ENCODE data around the gene TM7SF2.

TM7SF2 gene

DNA sequence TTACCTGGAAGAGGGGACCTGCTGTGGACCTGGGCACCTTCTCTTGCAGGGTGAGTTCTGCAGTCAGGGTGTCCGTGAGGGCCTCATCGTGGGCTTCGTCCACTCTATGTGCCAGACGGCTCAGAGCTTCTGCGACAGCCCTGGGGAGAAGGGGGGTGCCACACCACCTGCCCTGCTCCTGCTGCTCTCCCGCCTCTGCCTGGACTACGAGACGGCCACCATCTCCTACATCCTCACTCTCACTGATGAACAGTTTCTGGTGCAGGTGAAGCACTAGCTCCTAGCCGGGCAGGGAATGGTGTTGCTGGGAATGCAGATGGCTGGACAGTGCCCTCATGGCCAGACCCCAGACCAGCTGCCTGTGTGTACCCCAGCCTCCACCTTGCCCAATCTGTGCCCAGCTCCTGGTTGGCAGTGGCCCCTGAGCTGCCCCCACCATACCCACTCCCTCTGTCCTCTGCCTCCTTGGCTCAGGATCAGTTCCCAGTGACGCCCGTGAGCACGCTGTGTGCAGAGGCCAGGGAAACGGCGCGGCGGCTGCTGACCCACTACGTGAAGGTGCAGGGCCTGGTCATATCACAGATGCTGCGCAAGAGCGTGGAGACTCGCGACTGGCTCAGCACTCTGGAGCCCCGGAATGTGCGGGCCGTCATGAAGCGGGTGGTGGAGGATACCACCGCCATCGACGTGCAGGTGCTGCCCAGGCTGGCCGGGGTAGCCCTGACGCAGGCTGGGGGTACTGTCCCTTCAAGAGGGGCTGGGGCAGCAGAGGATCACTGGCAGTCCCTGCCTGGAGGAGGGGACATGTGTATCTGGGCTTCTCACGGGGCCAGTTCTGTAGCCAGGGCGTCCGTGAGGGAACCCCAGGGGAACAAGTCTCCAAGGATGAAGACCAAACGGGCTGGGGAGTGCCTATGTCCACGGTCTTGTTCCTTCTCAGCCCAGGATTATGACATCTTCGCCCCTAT, 2.2 kb upstream of the TM7SF2 start:
- DNase-seq (no peak), ATAC-seq (ENCODE audit: insufficient read depth, low read depth) (no peak)
- peaks cover 33% of the 10 kb centered on the region for H4K20me1 ChIP-seq (ENCODE audit: insufficient read depth, low read length)
- H3K4me3 ChIP-seq (ENCODE audit: low read depth in 1 of 2, low read length in 2 of 2), result no peak overlapping the region
- H2AFZ ChIP-seq (ENCODE audit: low read depth, low read length), result no peak overlapping the region
- H3K79me2 ChIP-seq (ENCODE audit: insufficient read depth, low read length), result peaks cover 43% of the 10 kb centered on the region
- H3K36me3 ChIP-seq (ENCODE audit: insufficient read depth, low read length), result peaks cover 57% of the 10 kb centered on the region
- no peaks in the 10 kb centered on the region for H3K9me3 ChIP-seq (ENCODE audit: insufficient read depth, low read length, severe bottlenecking)
- H3K27ac ChIP-seq (ENCODE audit: low read length), result no peak overlapping the region
- H3K27me3 ChIP-seq (ENCODE audit: insufficient read depth, low read length, poor library complexity), result no peaks in the 10 kb centered on the region
- TF ChIP-seq CTCF (IDR thresholded peaks at IDR 0.05; ENCODE audit: borderline replicate concordance, extremely low read depth, low read length, poor library complexity, severe bottlenecking) (no peak), EZH2 (IDR thresholded peaks at IDR 0.05; ENCODE audit: borderline replicate concordance, low read depth, low read length, severe bottlenecking) (no peak)
- peaks cover 40% of the 10 kb centered on the region for H3K4me1 ChIP-seq (ENCODE audit: insufficient read depth, low read length)
- H3K9ac ChIP-seq (ENCODE audit: low read depth, low read length), result no peak overlapping the region
- H3K4me2 ChIP-seq (ENCODE audit: insufficient read depth, low read length), result no peak overlapping the region

DNA sequence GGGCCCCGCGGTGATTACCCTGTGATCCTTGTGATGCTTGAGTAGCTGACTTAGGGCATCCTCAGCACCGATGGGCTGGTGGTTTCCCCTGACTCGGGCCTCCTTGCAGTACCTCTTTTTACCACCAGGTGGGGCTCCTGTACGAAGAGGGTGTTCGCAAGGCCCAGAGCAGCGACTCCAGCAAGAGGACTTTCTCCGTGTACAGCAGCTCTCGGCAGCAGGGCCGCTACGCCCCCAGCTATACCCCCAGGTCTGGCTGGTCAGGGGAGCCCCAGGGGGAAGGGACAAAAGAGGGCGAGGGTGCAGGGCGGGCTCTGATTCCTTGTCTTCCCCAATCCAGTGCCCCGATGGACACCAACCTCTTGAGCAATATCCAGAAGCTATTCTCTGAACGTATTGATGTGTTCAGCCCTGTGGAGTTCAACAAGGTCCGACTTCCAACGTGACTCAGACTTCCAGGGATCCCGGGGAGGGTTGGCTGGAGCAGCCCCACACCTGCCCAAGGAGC, 1.3 kb upstream of the TM7SF2 start:
- H4K20me1 ChIP-seq (ENCODE audit: insufficient read depth, low read length), result peaks cover 33% of the 10 kb centered on the region
- H3K4me1 ChIP-seq (ENCODE audit: insufficient read depth, low read length), result peaks cover 49% of the 10 kb centered on the region
- H3K36me3 ChIP-seq (ENCODE audit: insufficient read depth, low read length), result peaks cover 60% of the 10 kb centered on the region
- H2AFZ ChIP-seq (ENCODE audit: low read depth, low read length), result no peak overlapping the region
- peak overlapping the region; percentile 99 for H3K4me2 ChIP-seq (ENCODE audit: insufficient read depth, low read length)
- no peaks in the 10 kb centered on the region for H3K9me3 ChIP-seq (ENCODE audit: insufficient read depth, low read length, severe bottlenecking)
- peak overlapping the region; percentile 45; the same call in 1 of the 2 replicates for H3K27ac ChIP-seq (ENCODE audit: low read length)
- DNase-seq (peak; percentile 93), ATAC-seq (ENCODE audit: insufficient read depth, low read depth) (peak; percentile 57)
- H3K4me3 ChIP-seq (ENCODE audit: low read depth in 1 of 2, low read length in 2 of 2), result no peak overlapping the region
- peaks cover 38% of the 10 kb centered on the region for H3K79me2 ChIP-seq (ENCODE audit: insufficient read depth, low read length)
- H3K9ac ChIP-seq (ENCODE audit: low read depth, low read length), result peak overlapping the region; percentile 30
- no peaks in the 10 kb centered on the region for H3K27me3 ChIP-seq (ENCODE audit: insufficient read depth, low read length, poor library complexity)
- no peak for TF ChIP-seq EZH2 (IDR thresholded peaks at IDR 0.05; ENCODE audit: borderline replicate concordance, low read depth, low read length, severe bottlenecking)
- peak; percentile 96 for TF ChIP-seq CTCF (IDR thresholded peaks at IDR 0.05; ENCODE audit: borderline replicate concordance, extremely low read depth, low read length, poor library complexity, severe bottlenecking)

DNA sequence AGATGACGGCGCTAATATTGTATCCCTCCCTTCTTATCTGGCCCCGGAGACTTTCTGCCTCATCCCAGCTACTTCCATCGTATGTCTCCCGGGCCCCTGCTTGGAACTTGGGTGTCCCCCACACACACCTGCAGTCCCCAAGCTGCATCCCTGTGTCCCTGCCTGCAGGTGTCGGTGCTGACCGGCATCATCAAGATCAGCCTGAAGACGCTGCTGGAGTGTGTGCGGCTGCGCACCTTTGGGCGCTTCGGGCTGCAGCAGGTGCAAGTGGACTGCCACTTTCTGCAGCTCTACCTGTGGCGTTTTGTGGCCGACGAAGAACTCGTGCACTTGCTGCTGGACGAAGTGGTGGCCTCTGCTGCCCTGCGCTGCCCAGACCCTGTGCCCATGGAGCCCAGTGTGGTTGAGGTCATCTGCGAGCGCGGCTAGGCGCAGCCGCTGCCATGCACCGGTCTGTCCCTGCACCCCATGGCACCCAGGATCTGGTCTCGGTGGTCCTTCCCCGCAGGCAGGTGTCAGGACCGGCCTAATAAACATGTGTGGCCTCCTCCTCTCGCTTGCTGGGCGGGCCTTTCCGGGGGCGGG, 421 bp upstream of the TM7SF2 start:
- Histone ChIP-seq H3K9me3 (ENCODE audit: insufficient read depth, low read length, severe bottlenecking) (no peaks in the 10 kb centered on the region), H3K4me3 (ENCODE audit: low read depth in 1 of 2, low read length in 2 of 2) (peak overlapping the region in 1 of 2 experiments; percentile 32; a peak in 1 of 4 replicates), H3K4me2 (ENCODE audit: insufficient read depth, low read length) (peak overlapping the region; percentile 99), H3K9ac (ENCODE audit: low read depth, low read length) (no peak overlapping the region; the same call in 1 of the 2 replicates), H3K27ac (ENCODE audit: low read length) (no peak overlapping the region; the same call in 1 of the 2 replicates), H3K79me2 (ENCODE audit: insufficient read depth, low read length) (peaks cover 38% of the 10 kb centered on the region), H2AFZ (ENCODE audit: low read depth, low read length) (no peak overlapping the region), H3K27me3 (ENCODE audit: insufficient read depth, low read length, poor library complexity) (no peaks in the 10 kb centered on the region), H4K20me1 (ENCODE audit: insufficient read depth, low read length) (peaks cover 33% of the 10 kb centered on the region), H3K4me1 (ENCODE audit: insufficient read depth, low read length) (peaks cover 57% of the 10 kb centered on the region), H3K36me3 (ENCODE audit: insufficient read depth, low read length) (peaks cover 61% of the 10 kb centered on the region)
- TF ChIP-seq EZH2 (IDR thresholded peaks at IDR 0.05; ENCODE audit: borderline replicate concordance, low read depth, low read length, severe bottlenecking) (no peak), CTCF (IDR thresholded peaks at IDR 0.05; ENCODE audit: borderline replicate concordance, extremely low read depth, low read length, poor library complexity, severe bottlenecking) (peak; percentile 8)
- ATAC-seq (ENCODE audit: insufficient read depth, low read depth) (no peak), DNase-seq (no peak)
